H9 (cell line): ENCODE results near the gene THSD4. TPM values are rescaled to one million over a fixed set of nuclear protein-coding genes. Genes with fewer than 3 reads are reported as not detected.

Source experiments
- DNase-seq: peaks from one replicate; pipeline ENCODE4 v3.0.0-alpha.2; 2017
- H2AFZ ChIP-seq: one replicate; pipeline ENCODE4 v1.6.1; 2013; ENCODE audit warnings: mild to moderate bottlenecking, low read length, control low read depth, moderate library complexity
- H2AK5ac ChIP-seq: 2 replicates; pipeline ENCODE4 v1.6.1; 2013; ENCODE audit warnings: low read length, control low read depth, mixed read lengths; ENCODE audit not compliant: insufficient read length
- H2BK120ac ChIP-seq: one replicate; pipeline ENCODE4 v1.6.1; 2013; ENCODE audit warnings: low read depth, mild to moderate bottlenecking, low read length, control low read depth, inconsistent platforms; ENCODE audit not compliant: poor library complexity, severe bottlenecking
- H2BK12ac ChIP-seq: 2 replicates; pipeline ENCODE4 v1.6.1; 2013; ENCODE audit warnings: low read length, control low read depth, mixed read lengths, low read depth; ENCODE audit not compliant: insufficient read length
- H2BK15ac ChIP-seq: 2 replicates; pipeline ENCODE4 v1.6.1; 2013; ENCODE audit warnings: low read depth, low read length, control low read depth
- H2BK20ac ChIP-seq: one replicate; pipeline ENCODE4 v1.6.1; 2013; ENCODE audit warnings: low read depth, mild to moderate bottlenecking, low read length, control low read depth, inconsistent platforms; ENCODE audit not compliant: poor library complexity, severe bottlenecking
- H2BK5ac ChIP-seq: 2 replicates; pipeline ENCODE4 v1.6.1; 2013; ENCODE audit warnings: low read length, control low read depth, mixed read lengths; ENCODE audit not compliant: insufficient read length
- H3K14ac ChIP-seq: 2 replicates; pipeline ENCODE4 v1.6.1; 2013; ENCODE audit warnings: low read length, control low read depth; ENCODE audit not compliant: insufficient read depth
- H3K18ac ChIP-seq: 2 replicates; pipeline ENCODE4 v1.6.1; 2013; ENCODE audit warnings: low read depth, mild to moderate bottlenecking, mixed read lengths, low read length, control low read depth; ENCODE audit not compliant: insufficient read length
- H3K23ac ChIP-seq: 2 replicates; pipeline ENCODE4 v1.6.1; 2013; ENCODE audit warnings: low read length, control low read depth, mixed read lengths, low read depth; ENCODE audit not compliant: insufficient read length
- H3K23me2 ChIP-seq: 2 replicates; pipeline ENCODE4 v1.6.1; 2013; ENCODE audit warnings: low read depth, mild to moderate bottlenecking, mixed read lengths, low read length, control low read depth; ENCODE audit not compliant: insufficient read length, poor library complexity, severe bottlenecking
- H3K27ac ChIP-seq: 2 replicates; pipeline ENCODE4 v1.5.1; 2013; ENCODE audit warnings: low read length, control low read depth, mixed read lengths, low read depth; ENCODE audit not compliant: insufficient read length
- H3K27me3 ChIP-seq: 2 replicates; pipeline ENCODE4 v1.6.1; 2013; ENCODE audit warnings: low read length, control low read depth, inconsistent platforms; ENCODE audit not compliant: insufficient read depth
- H3K4ac ChIP-seq: 2 replicates; pipeline ENCODE4 v1.6.1; 2013; ENCODE audit warnings: low read depth, mild to moderate bottlenecking, control low read depth, inconsistent platforms, low read length, moderate library complexity
- H3K4me1 ChIP-seq: 2 replicates; pipeline ENCODE4 v1.6.1; 2013; ENCODE audit warnings: low read length, control low read depth, inconsistent platforms; ENCODE audit not compliant: insufficient read depth
- H3K4me2 ChIP-seq: 2 replicates; pipeline ENCODE4 v1.6.1; 2013; ENCODE audit warnings: low read length, control low read depth, mixed read lengths; ENCODE audit not compliant: insufficient read length, insufficient read depth
- H3K56ac ChIP-seq: 2 replicates; pipeline ENCODE4 v1.6.1; 2013; ENCODE audit warnings: low read depth, mild to moderate bottlenecking, mixed read lengths, low read length, control low read depth; ENCODE audit not compliant: insufficient read length
- H3K79me1 ChIP-seq: 2 replicates; pipeline ENCODE4 v1.6.1; 2013; ENCODE audit warnings: low read depth, mild to moderate bottlenecking, moderate library complexity, low read length, control low read depth, inconsistent platforms; ENCODE audit not compliant: insufficient read depth, poor library complexity, severe bottlenecking
- H3K79me2 ChIP-seq: 2 replicates; pipeline ENCODE4 v1.6.1; 2013; ENCODE audit warnings: low read length, control low read depth, inconsistent platforms; ENCODE audit not compliant: insufficient read depth
- H3K9ac ChIP-seq: 2 replicates; pipeline ENCODE4 v1.6.1; 2013; ENCODE audit warnings: low read length, control low read depth, mixed read lengths; ENCODE audit not compliant: insufficient read length; ENCODE audit errors: extremely low read depth
- H3K9me3 ChIP-seq: one replicate; pipeline ENCODE4 v1.6.1; 2013; ENCODE audit warnings: low read depth, low read length, inconsistent platforms; ENCODE audit not compliant: control insufficient read depth
- H3T11ph ChIP-seq: one replicate; pipeline ENCODE4 v1.6.1; 2013; ENCODE audit warnings: mild to moderate bottlenecking, low read length, control low read depth, inconsistent platforms
- H4K20me1 ChIP-seq: one replicate; pipeline ENCODE4 v1.6.1; 2013; ENCODE audit not compliant: control insufficient read depth, insufficient read length, insufficient read depth
- H4K5ac ChIP-seq: 2 replicates; pipeline ENCODE4 v1.6.1; 2013; ENCODE audit warnings: low read depth, mild to moderate bottlenecking, mixed read lengths, low read length, control low read depth; ENCODE audit not compliant: insufficient read length
- H4K8ac ChIP-seq: replicated peaks from 2 replicates; pipeline ENCODE4 v1.6.1; 2013; ENCODE audit warnings: low read length, control low read depth, mixed read lengths, low read depth; ENCODE audit not compliant: insufficient read length
- H4K91ac ChIP-seq: 2 replicates; pipeline ENCODE4 v1.6.1; 2013; ENCODE audit warnings: low read depth, mild to moderate bottlenecking, moderate library complexity, mixed read lengths, low read length, control low read depth; ENCODE audit not compliant: insufficient read length
- H3K27ac Mint-ChIP-seq, 3 experiments: 2 replicates in 2 of 3; 3 replicates in 1 of 3; pipeline ENCODE4 v1.8.0; 2020 to 2021; ENCODE audit warnings: mixed read lengths in 3 of 3, mild to moderate bottlenecking in 1 of 3, moderate library complexity in 1 of 3
- H3K27me3 Mint-ChIP-seq: 2 replicates; pipeline ENCODE4 v1.8.0; 2021; ENCODE audit warnings: low read depth, mild to moderate bottlenecking, moderate library complexity, mixed read lengths
- H3K36me3 Mint-ChIP-seq, 3 experiments: 2 replicates in 2 of 3; 3 replicates in 1 of 3; pipeline ENCODE4 v1.8.0; 2020 to 2021; ENCODE audit warnings: low read depth in 3 of 3, mixed read lengths in 3 of 3; ENCODE audit not compliant: insufficient read depth in 1 of 3
- H3K4me1 Mint-ChIP-seq, 2 experiments: 2 replicates each; pipeline ENCODE4 v1.8.0; 2020; ENCODE audit warnings: mixed read lengths in 2 of 2
- H3K4me3 Mint-ChIP-seq, 2 experiments: 2 replicates in 1 of 2; 3 replicates in 1 of 2; pipeline ENCODE4 v1.8.0; 2020 to 2021; ENCODE audit warnings: mild to moderate bottlenecking in 2 of 2, mixed read lengths in 2 of 2, moderate library complexity in 1 of 2
- H3K9me3 Mint-ChIP-seq, 2 experiments: 2 replicates in 1 of 2; 3 replicates in 1 of 2; pipeline ENCODE4 v1.8.0; 2020; ENCODE audit warnings: mild to moderate bottlenecking in 2 of 2, mixed read lengths in 2 of 2, moderate library complexity in 1 of 2
- CTCF ChIP-seq: fragments of 200-600 bp; sonication (generic); conservative IDR thresholded peaks from 3 replicates; pipeline ENCODE4 v1.8.0; 2021; ENCODE audit warnings: antibody characterized with exemption, mild to moderate bottlenecking
- WGBS: extraction: QIAGEN DNeasy Blood & Tissue Kit; methylation state at CpG from one replicate; pipeline ENCODE4 v1.1.7; 2013; ENCODE audit warnings: missing lambda C conversion rate, low lambda C conversion rate, mixed read lengths; ENCODE audit not compliant: insufficient read length; ENCODE audit errors: extremely low coverage; 5-methylcytosine and 5-hydroxymethylcytosine counted together
- total RNA-seq: library from RNA; stranded (reverse); gene quantifications from 2 replicates; pipeline ENCODE4 v1.2.1, GENCODE V29; 2021

The THSD4 gene
- total RNA-seq, 1 experiment from 2014 or later = 5.5 TPM

DNA sequence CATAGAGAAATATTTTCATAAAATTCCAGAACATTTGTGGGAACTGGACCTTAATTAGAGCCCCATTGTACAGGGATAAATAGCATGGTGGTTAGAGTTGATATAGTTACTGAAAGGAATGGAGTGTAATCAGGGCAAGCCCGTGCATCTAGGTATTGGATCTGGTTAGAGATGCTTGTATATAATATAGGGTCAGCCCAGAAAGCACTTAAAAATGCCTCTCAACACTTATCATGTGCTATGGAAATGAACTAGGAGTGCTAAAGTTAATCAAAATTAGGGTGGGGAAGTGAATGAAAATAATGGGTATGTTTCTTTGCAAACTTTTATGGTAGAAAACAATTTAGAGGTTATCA, 386.8 kb downstream of the THSD4 start:
- no peak overlapping the region for H3K27ac ChIP-seq
- Mint-ChIP-seq H3K4me1 (no peaks in the 10 kb centered on the region), H3K27ac (no peak overlapping the region), H3K27me3 (no peaks in the 10 kb centered on the region), H3K4me3 (no peak overlapping the region), H3K9me3 (peaks cover 7 to 8% of the 10 kb centered on the region in 2 experiments; a peak in 4 of 5 replicates), H3K36me3 (0 out of 7 replicates have a peak, but pooled peaks cover 0 to 6% (median 2%) of the 10 kb centered on the region in 3 experiments)
- H2AK5ac ChIP-seq = no peak overlapping the region
- H3K9ac ChIP-seq = no peak overlapping the region
- no peak for DNase-seq
- no peak overlapping the region for H2BK120ac ChIP-seq
- no peaks in the 10 kb centered on the region for H3K9me3 ChIP-seq
- H4K20me1 ChIP-seq = no peaks in the 10 kb centered on the region
- no peaks in the 10 kb centered on the region for H3K79me1 ChIP-seq
- H2AFZ ChIP-seq = no peak overlapping the region
- H4K91ac ChIP-seq = no peak overlapping the region
- no peak overlapping the region for H3K4me2 ChIP-seq
- H2BK5ac ChIP-seq = no peak overlapping the region
- H4K8ac ChIP-seq = no peak overlapping the region
- H2BK20ac ChIP-seq = no peak overlapping the region
- no peak overlapping the region for H4K5ac ChIP-seq
- H3K18ac ChIP-seq = no peak overlapping the region
- no peak overlapping the region for H3K56ac ChIP-seq
- no peaks in the 10 kb centered on the region; the same call in 1 of the 2 replicates for H3K79me2 ChIP-seq
- H2BK12ac ChIP-seq = no peak overlapping the region
- H3K4ac ChIP-seq = no peak overlapping the region
- no peak overlapping the region for H3K14ac ChIP-seq
- H3K4me1 ChIP-seq = no peaks in the 10 kb centered on the region
- no peak overlapping the region for H2BK15ac ChIP-seq
- no peak overlapping the region for H3K23ac ChIP-seq
- WGBS = no CpG with 5 or more reads among the region's 1 CpG
- H3K23me2 ChIP-seq = no peaks in the 10 kb centered on the region
- TF ChIP-seq CTCF = no peak
- no peaks in the 10 kb centered on the region for H3K27me3 ChIP-seq
- no peak overlapping the region for H3T11ph ChIP-seq
